ENCODE results near the gene HSD3B7. TPM values are rescaled to one million over a fixed set of nuclear protein-coding genes. Genes with fewer than 3 reads are reported as not detected.
"Not testable (repeated sequence)": the region's sequence is repeated elsewhere in the genome, so short reads cannot be mapped to it uniquely, and the experiment has no call there.

HSD3B7 gene
- 14.5 TPM for total RNA-seq

GRCh38 chr16:30984669-30985400 is at the start of gene HSD3B7:
TSS of gene HSD3B7 (plus strand) at chr16:30985207. CDS start at chr16:30985659, 452 bp downstream.
- peaks cover 0 to 29% of the 10 kb centered on the region in 2 donors for H3K36me3 ChIP-seq
- TF ChIP-seq POLR2A (IDR thresholded peaks at IDR 0.05) (no peak), CTCF (IDR thresholded peaks at IDR 0.05) (peak; percentile 90 to 96 (median 93)), POLR2AphosphoS5 (IDR thresholded peaks at IDR 0.05; ENCODE audit: insufficient read depth in 1 of 2, low read depth in 1 of 2) (peak; percentile 60 to 65)
- intact Hi-C loops (cut with DNase I), result loop anchor here (5.0 to 10.0 kb wide), 4 partner anchors 90 to 882 kb away; partner anchors contain the start of genes ZNF646, ZNF668 and ZNF843

GRCh38 chr16:30937692-30938091 is 47.3 kb upstream of the HSD3B7 start:
- intact Hi-C loops (cut with DNase I), result no loop called here
- H3K4me3 ChIP-seq, result no peak overlapping the region
- H3K36me3 ChIP-seq, result peaks cover 0 to 5% of the 10 kb centered on the region in 2 donors
- no peak overlapping the region for H3K27ac ChIP-seq
- H3K4me1 ChIP-seq, result peaks cover 12% of the 10 kb centered on the region
- H3K9me3 ChIP-seq, result no peaks in the 10 kb centered on the region
- DNase-seq (ENCODE audit: extremely low spot score in 2 of 2), result no peak
- no peak for TF ChIP-seq POLR2AphosphoS5 (IDR thresholded peaks at IDR 0.05; ENCODE audit: insufficient read depth in 1 of 2, low read depth in 1 of 2)
- TF ChIP-seq CTCF (IDR thresholded peaks at IDR 0.05), result no peak
- no peak for TF ChIP-seq POLR2A (IDR thresholded peaks at IDR 0.05)
- H3K27me3 ChIP-seq, result no peaks in the 10 kb centered on the region

More at GRCh38 chr16:30984669-30985400, at the start of gene HSD3B7:
- H3K4me3 ChIP-seq, result peak within 1 kb of the TSS; percentile 39 to 51
- peaks cover 13% of the 10 kb centered on the region for H3K4me1 ChIP-seq
- H3K27ac ChIP-seq, result peak within 1 kb of the TSS; percentile 15
- DNase-seq (ENCODE audit: extremely low spot score in 2 of 2), result peak in 1 of 2 donors; percentile 90
- no peaks in the 10 kb centered on the region for H3K9me3 ChIP-seq
- no peaks in the 10 kb centered on the region for H3K27me3 ChIP-seq

GRCh38 chr16:30939571-30939970 is 45.4 kb upstream of the HSD3B7 start:
- DNase-seq (ENCODE audit: extremely low spot score in 2 of 2); intact Hi-C loops (cut with DNase I); H3K9me3 ChIP-seq; H3K4me3 ChIP-seq; H3K27me3 ChIP-seq; H3K27ac ChIP-seq: not testable (repeated sequence)
- peaks cover 12% of the 10 kb centered on the region for H3K4me1 ChIP-seq
- peaks cover 0 to 16% of the 10 kb centered on the region in 2 donors for H3K36me3 ChIP-seq

- H3K27me3 ChIP-seq, result no peaks in the 10 kb centered on the region
- H3K9me3 ChIP-seq, result no peaks in the 10 kb centered on the region
- intact Hi-C loops (cut with DNase I), result no loop called here
- no peak overlapping the region for H3K4me3 ChIP-seq
- H3K4me1 ChIP-seq, result peaks cover 12% of the 10 kb centered on the region
- H3K27ac ChIP-seq, result no peak overlapping the region
- peaks cover 0 to 17% of the 10 kb centered on the region in 2 donors for H3K36me3 ChIP-seq
- TF ChIP-seq POLR2AphosphoS5 (IDR thresholded peaks at IDR 0.05; ENCODE audit: insufficient read depth in 1 of 2, low read depth in 1 of 2) (no peak), CTCF (IDR thresholded peaks at IDR 0.05) (peak; percentile 52 to 74 (median 55))
- no peak for DNase-seq (ENCODE audit: extremely low spot score in 2 of 2)
Observed at GRCh38 chr16:30941600-30942425, 43.2 kb upstream of the HSD3B7 start.

- intact Hi-C loops (cut with DNase I), result no loop called here
- H3K9me3 ChIP-seq, result no peaks in the 10 kb centered on the region
- H3K27me3 ChIP-seq, result no peaks in the 10 kb centered on the region
- no peak for TF ChIP-seq POLR2A (IDR thresholded peaks at IDR 0.05)
- TF ChIP-seq CTCF (IDR thresholded peaks at IDR 0.05), result no peak
- no peak for TF ChIP-seq POLR2AphosphoS5 (IDR thresholded peaks at IDR 0.05; ENCODE audit: insufficient read depth in 1 of 2, low read depth in 1 of 2)
- H3K4me3 ChIP-seq, result no peak overlapping the region
- no peak for DNase-seq (ENCODE audit: extremely low spot score in 2 of 2)
- peaks cover 12% of the 10 kb centered on the region for H3K4me1 ChIP-seq
- no peak overlapping the region for H3K27ac ChIP-seq
- H3K36me3 ChIP-seq, result peaks cover 0 to 17% of the 10 kb centered on the region in 2 donors
Observed at GRCh38 chr16:30942426-30942806, 42.6 kb upstream of the HSD3B7 start.
